ENCODE measurements around the gene C1QTNF6.

GRCh38 chr22:37187891-37188761 lies at the start of gene C1QTNF6:
- TF ChIP-seq CTCF (IDR thresholded peaks at IDR 0.05 in 8 of 11, conservative IDR thresholded peaks at IDR 0.05 in 3 of 11) = no peak
- TF ChIP-seq POLR2A (IDR thresholded peaks at IDR 0.05) = no peak
- peak in 2 of 3 donors; percentile 67 to 72 for TF ChIP-seq POLR2AphosphoS5 (IDR thresholded peaks at IDR 0.05)

Measured in spleen (tissue), 7 donors.